Natural killer cell treated with Interleukin-12 subunit alpha and Interleukin-12 subunit beta and Interleukin-15 and Interleukin-18, amount 100 ng/mL, for 72 hours (primary cell): ENCODE measurements around the gene ZNF462. TPM values are rescaled to one million over a fixed set of nuclear protein-coding genes. Genes with fewer than 3 reads are reported as not detected.

Experiments used
- ATAC-seq, 2 donors: fragments of 150-1000 bp; cut with Tn5 transposase in 1 of 2; sonication (Bioruptor Pico), chemical (Tn5 transposase) in 1 of 2; 2 replicates each; pipeline ENCODE4 v1.10.0; 2021
- DNase-seq: peaks from one replicate; pipeline ENCODE4 v3.0.0; 2022; ENCODE audit warnings: low spot score
- H3K27ac Mint-ChIP-seq, 2 donors: 1 replicate in 1 of 2; 2 replicates in 1 of 2; pipeline ENCODE4 v1.8.0; 2022; ENCODE audit warnings: mixed read lengths in 2 of 2, mild to moderate bottlenecking in 1 of 2, moderate library complexity in 1 of 2
- H3K27me3 Mint-ChIP-seq, 2 donors: 1 replicate in 1 of 2; 2 replicates in 1 of 2; pipeline ENCODE4 v1.8.0; 2022; ENCODE audit warnings: mixed read lengths in 2 of 2
- H3K36me3 Mint-ChIP-seq: one replicate; pipeline ENCODE4 v1.8.0; 2022; ENCODE audit warnings: mixed read lengths
- H3K4me1 Mint-ChIP-seq, 2 donors: 1 replicate in 1 of 2; 2 replicates in 1 of 2; pipeline ENCODE4 v1.8.0; 2022; ENCODE audit warnings: low read depth in 2 of 2, mixed read lengths in 2 of 2, mild to moderate bottlenecking in 1 of 2
- H3K4me3 Mint-ChIP-seq: one replicate; pipeline ENCODE4 v1.8.0; 2022; ENCODE audit warnings: mixed read lengths
- H3K9me3 Mint-ChIP-seq: 2 replicates; pipeline ENCODE4 v1.8.0; 2022; ENCODE audit warnings: mixed read lengths
- total RNA-seq, 2 donors: library from RNA; stranded (reverse); gene quantifications; one replicate each; pipeline ENCODE4 v1.2.3, GENCODE V29; 2022

ZNF462 gene
- total RNA-seq, 2 donors from 2014 or later: 0.31 TPM; not detected in 1

DNA sequence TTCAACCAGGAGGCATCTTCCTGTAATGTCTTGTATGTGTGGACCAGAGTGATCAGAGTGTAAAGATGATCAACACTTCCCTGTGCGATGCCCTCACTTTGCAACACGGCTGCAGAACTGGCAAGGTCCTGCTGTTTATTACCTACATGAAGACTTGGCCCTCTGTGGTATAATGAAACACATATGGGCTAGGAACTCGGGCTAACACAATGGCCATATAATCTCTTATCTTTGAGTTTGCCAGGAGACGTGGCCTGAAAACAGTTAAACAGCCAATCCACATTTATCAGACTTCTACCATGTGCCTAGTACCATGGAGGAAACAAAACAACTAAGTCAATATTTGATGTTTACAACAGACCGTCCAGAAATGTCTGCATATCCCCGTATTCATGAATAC lies 145.5 kb downstream of the ZNF462 start:
- ATAC-seq (no peak), DNase-seq (no peak)
- no peak overlapping the region for H3K4me3 Mint-ChIP-seq
- H3K27me3 Mint-ChIP-seq: peaks cover 13 to 17% of the 10 kb centered on the region in 2 donors
- no peaks in the 10 kb centered on the region for H3K9me3 Mint-ChIP-seq
- H3K36me3 Mint-ChIP-seq: no peaks in the 10 kb centered on the region
- no peak overlapping the region for H3K27ac Mint-ChIP-seq
- no peaks in the 10 kb centered on the region for H3K4me1 Mint-ChIP-seq

DNA sequence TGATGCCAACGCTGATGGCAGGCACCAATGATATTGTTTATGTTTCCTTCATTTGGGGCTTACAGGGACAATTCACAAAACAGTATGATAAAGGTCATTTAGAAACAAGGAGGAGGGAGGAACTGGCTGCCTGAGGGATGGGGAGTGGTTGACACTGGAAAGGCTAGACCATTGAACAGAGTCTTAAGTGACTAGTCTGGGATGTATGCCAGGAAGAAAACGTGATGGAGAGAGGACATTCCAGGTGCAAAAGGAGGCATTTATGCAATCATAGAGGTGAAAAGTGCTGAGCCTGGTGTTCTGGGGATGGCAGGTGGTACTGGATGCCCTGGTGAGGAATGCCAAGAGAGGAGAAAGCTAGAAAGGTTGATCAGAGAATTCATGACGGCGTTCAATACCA lies 153.4 kb downstream of the ZNF462 start:
- no peak overlapping the region for H3K4me3 Mint-ChIP-seq
- no peaks in the 10 kb centered on the region for H3K4me1 Mint-ChIP-seq
- ATAC-seq (no peak), DNase-seq (no peak)
- peaks cover 5% of the 10 kb centered on the region for H3K36me3 Mint-ChIP-seq
- H3K27ac Mint-ChIP-seq: no peak overlapping the region
- peaks cover 4 to 16% of the 10 kb centered on the region in 2 donors for H3K27me3 Mint-ChIP-seq
- H3K9me3 Mint-ChIP-seq: peaks cover 5% of the 10 kb centered on the region

DNA sequence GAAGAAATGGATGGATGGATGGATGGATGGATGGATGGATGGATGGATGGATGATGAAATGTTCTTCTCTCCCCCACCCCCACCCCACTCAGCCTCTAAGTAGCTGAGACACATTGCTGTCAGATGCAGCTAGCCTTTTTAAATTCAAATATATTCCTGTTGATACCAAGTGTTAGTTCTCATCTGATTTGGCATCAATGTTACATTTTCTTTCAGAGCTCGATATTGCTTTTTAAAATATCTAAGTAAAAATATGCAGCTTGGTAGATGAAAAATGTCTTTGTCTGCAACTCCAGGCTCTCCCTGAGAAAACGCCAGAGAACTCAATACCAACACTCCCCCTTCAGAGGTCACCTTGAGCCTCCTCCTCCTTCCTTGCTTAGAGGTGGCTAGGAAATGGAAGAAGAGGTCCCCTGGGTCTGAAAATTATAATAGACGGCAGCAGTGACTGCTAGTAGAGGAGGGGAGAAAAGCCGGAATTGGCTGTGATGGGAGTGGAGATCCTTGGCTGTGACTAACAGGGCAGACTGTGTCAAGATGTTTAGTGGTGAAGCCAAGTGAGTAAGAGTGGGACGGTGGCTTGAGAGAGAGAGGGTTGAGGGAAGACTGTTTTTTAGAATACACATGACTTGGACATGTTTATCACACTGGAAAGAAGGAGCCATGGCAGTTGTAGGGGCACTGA lies 156.0 kb downstream of the ZNF462 start:
- H3K4me1 Mint-ChIP-seq: peaks cover 2 to 3% of the 10 kb centered on the region in 2 donors
- peaks cover 4 to 8% of the 10 kb centered on the region in 2 donors for H3K27me3 Mint-ChIP-seq
- H3K9me3 Mint-ChIP-seq: peaks cover 5% of the 10 kb centered on the region
- no peak overlapping the region for H3K27ac Mint-ChIP-seq
- ATAC-seq (no peak), DNase-seq (no peak)
- no peak overlapping the region for H3K4me3 Mint-ChIP-seq
- peaks cover 5% of the 10 kb centered on the region for H3K36me3 Mint-ChIP-seq

DNA sequence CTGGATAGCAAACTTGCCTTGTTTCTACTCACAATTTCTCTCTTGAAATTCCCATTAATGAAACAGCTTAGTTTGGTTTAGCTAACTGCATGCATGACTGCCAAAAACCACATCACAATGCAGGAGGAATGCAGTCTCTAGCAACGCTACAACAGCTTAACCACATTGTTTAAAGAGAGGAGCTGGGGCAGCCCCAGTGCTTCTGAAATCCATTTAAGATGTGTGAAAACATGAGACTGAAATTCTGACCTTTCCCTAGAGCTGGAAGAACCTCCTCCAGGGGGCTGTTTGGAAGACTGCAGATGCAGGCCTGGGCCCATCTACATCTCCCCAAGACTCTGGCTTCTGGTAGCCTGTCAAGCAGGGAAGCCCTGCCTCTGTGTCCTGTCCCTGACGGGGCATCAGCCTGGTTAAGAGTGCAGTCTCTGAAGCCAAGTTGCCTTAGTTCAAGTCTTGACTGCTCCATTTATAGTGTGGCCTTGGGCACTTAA lies 157.1 kb downstream of the ZNF462 start:
- H3K27ac Mint-ChIP-seq: no peak overlapping the region
- H3K4me3 Mint-ChIP-seq: no peak overlapping the region
- no peak for DNase-seq
- peaks cover 5% of the 10 kb centered on the region for H3K9me3 Mint-ChIP-seq
- peaks cover 5% of the 10 kb centered on the region for H3K36me3 Mint-ChIP-seq
- no peak for ATAC-seq
- H3K4me1 Mint-ChIP-seq: peaks cover 8 to 10% of the 10 kb centered on the region in 2 donors
- H3K27me3 Mint-ChIP-seq: peaks cover 4 to 8% of the 10 kb centered on the region in 2 donors

DNA sequence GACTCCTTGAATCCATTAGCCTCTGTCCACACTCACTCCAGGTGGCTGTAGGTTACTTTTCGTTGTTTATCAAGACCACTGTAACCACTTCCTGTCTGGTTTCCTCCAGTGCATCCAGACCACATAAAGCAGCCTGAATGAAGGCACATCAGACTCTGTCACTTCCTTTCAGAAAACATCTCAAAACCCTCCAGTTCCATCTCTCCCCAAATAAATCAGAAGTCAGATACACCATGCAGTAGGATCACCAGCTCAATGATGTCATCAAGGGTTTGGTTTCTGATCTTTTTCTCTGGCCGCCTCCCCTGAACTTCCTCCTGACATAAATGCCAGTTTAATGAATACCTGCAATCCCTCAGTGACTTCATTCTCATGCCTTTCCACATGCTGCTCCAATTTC lies 161.2 kb downstream of the ZNF462 start:
- Mint-ChIP-seq H3K9me3 (no peaks in the 10 kb centered on the region), H3K27me3 (no peaks in the 10 kb centered on the region), H3K4me3 (no peak overlapping the region), H3K27ac (no peak overlapping the region), H3K36me3 (no peaks in the 10 kb centered on the region), H3K4me1 (peaks cover 8 to 10% of the 10 kb centered on the region in 2 donors)
- no peak for DNase-seq
- ATAC-seq: peak; percentile 20 to 48

DNA sequence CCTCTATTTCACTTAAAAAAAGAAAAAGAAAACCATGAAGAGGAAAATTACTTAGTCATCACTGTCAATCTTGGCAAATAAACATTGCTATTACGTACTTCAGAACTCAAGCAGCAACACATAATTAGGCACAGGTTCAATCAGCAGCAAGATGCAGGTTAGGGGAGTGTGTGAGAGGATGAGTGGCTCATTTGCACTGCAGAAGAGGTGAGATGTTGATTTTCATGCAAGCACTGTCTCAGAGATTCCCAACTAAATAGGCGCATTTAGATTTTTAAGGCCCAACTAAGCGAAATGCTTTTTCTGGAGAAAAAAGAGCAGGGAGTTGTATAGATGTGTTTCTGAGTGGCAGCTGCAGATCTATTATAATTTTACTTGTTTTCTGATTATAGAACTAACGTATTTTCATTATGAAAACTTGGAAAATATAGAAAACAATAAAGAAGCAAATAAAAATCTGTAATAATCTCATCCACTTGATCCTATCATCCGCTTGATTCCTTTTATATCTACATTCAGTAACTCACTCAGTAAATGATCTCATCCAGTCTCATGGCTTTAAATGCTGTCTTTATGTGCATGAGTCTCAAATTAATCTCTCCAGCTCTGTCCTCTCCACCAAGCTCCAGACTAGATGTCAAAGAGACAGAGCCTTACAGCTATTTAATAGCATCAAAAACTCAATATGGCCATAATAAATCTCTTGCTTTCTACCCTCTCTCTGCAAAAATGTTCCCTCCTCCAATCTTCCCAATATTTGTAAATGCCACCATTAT lies 162.5 kb downstream of the ZNF462 start:
- no peaks in the 10 kb centered on the region for H3K36me3 Mint-ChIP-seq
- no peak overlapping the region for H3K4me3 Mint-ChIP-seq
- peaks cover 2% of the 10 kb centered on the region for H3K9me3 Mint-ChIP-seq
- DNase-seq (no peak), ATAC-seq (no peak)
- no peak overlapping the region for H3K27ac Mint-ChIP-seq
- peaks cover 0 to 2% of the 10 kb centered on the region in 2 donors for H3K27me3 Mint-ChIP-seq
- H3K4me1 Mint-ChIP-seq: peaks cover 8 to 10% of the 10 kb centered on the region in 2 donors

DNA sequence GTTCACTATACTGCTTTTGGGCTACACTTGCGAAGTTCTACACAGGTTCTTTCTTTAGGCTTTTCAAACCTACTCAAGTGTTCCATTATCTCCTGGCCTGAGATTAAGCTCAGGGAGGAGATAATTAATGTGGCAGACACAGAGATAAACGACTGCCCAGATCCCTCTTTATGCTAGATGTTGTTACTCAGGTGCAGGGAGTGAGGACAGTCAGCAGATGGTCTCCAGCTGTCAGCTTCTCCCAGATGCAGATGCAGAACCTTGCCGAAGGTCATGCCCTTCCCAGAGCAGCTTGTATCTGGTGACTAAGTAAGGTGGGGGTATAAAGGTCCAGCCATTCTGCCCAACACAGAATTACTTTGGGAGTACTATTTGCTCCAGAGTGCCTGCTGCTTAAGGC lies 166.2 kb downstream of the ZNF462 start:
- H3K9me3 Mint-ChIP-seq: peaks cover 5% of the 10 kb centered on the region
- DNase-seq (no peak), ATAC-seq (no peak)
- peaks cover 9 to 11% of the 10 kb centered on the region in 2 donors for H3K27me3 Mint-ChIP-seq
- no peak overlapping the region for H3K4me3 Mint-ChIP-seq
- H3K36me3 Mint-ChIP-seq: no peaks in the 10 kb centered on the region
- peaks cover 5 to 6% of the 10 kb centered on the region in 2 donors for H3K4me1 Mint-ChIP-seq
- H3K27ac Mint-ChIP-seq: no peak overlapping the region

DNA sequence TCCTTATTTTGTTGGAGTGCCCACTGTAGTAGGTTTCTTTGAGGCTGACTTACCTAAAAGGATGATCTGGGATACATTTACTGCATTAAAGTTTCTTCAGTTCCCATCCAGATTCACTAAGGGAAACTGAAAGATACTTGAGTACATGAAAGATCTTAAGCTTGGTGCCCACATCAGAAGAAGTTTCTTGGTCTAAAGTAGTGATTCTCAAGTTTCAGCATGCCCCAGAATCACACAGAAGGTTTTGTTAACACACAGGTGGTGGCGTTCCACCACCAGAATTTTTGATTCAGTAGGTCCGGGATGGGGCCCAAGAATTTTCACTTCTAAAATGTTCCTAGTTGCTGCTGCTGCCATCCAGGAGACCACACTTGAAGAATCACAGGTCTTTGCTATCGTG lies 171.0 kb downstream of the ZNF462 start:
- Mint-ChIP-seq H3K27me3 (peaks cover 15 to 27% of the 10 kb centered on the region in 2 donors), H3K27ac (no peak overlapping the region), H3K4me3 (no peak overlapping the region), H3K4me1 (no peaks in the 10 kb centered on the region), H3K36me3 (no peaks in the 10 kb centered on the region), H3K9me3 (peaks cover 9% of the 10 kb centered on the region)
- DNase-seq (no peak), ATAC-seq (no peak)

DNA sequence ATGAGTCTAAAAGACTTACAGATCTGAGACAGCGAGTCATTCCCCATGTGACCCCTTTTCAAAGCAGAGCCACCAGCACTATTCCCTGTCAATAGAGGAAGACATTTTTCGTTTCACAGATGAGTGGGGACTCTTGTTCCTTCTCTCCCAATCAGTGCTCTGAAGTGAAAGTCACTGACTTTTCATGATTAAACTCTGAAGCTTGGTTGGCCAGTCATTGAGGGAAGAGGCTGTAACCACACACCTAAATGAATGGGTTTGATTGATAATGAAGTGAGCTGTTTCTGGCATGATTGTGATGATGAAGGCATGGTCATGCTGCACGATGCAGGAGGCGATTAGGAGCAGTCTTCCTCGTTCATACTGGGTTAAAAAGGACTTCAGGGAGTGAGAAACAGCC lies 171.9 kb downstream of the ZNF462 start:
- H3K9me3 Mint-ChIP-seq: peaks cover 6% of the 10 kb centered on the region
- no peaks in the 10 kb centered on the region for H3K36me3 Mint-ChIP-seq
- peaks cover 13 to 30% of the 10 kb centered on the region in 2 donors for H3K27me3 Mint-ChIP-seq
- no peak overlapping the region for H3K4me3 Mint-ChIP-seq
- DNase-seq (no peak), ATAC-seq (no peak)
- H3K4me1 Mint-ChIP-seq: no peaks in the 10 kb centered on the region
- no peak overlapping the region for H3K27ac Mint-ChIP-seq

DNA sequence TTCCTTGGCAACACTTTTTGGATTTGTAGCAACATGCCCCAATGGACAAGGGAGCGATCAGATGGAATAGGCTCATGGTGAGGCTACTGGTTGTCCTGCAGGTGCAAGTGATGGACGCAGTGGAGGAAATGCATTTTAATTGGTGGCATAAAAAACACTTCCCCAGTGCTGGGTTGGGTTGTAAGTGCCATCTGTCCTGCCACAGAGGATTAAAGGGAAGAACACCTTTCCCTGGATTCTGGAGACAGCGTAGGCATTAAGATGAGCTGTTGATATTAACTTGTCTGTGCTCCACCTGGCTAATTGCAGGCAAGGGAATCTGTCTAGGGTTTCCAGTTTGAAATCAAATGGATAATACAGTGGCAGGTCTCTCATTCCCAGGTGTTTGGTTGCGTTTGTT lies 173.4 kb downstream of the ZNF462 start:
- Mint-ChIP-seq H3K27me3 (peaks cover 21 to 32% of the 10 kb centered on the region in 2 donors), H3K4me3 (no peak overlapping the region), H3K9me3 (peaks cover 6% of the 10 kb centered on the region), H3K36me3 (no peaks in the 10 kb centered on the region), H3K4me1 (no peaks in the 10 kb centered on the region), H3K27ac (no peak overlapping the region)
- ATAC-seq (no peak), DNase-seq (no peak)

DNA sequence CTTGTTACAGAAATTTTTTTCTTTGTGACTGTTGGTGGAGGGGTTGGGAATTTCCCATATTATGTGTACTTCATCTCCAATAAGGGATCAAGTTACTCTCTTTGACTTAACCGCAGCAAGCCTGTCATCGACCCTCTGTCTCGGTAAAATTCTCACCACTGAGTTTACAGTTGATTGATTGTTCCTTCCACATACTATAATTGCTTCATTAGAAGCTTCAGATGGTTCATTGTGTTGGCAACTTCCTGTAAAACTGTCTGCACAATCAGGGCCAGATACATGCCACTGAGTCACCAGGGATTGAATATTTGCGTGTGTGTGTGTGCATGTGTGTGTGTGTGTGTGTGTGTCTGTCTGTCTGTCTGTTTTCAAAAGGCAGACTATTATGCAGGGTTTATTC lies 176.6 kb downstream of the ZNF462 start:
- ATAC-seq (no peak), DNase-seq (no peak)
- no peaks in the 10 kb centered on the region for H3K36me3 Mint-ChIP-seq
- H3K4me3 Mint-ChIP-seq: no peak overlapping the region
- H3K27me3 Mint-ChIP-seq: peaks cover 12 to 23% of the 10 kb centered on the region in 2 donors
- H3K27ac Mint-ChIP-seq: no peak overlapping the region
- peaks cover under 1% of the 10 kb centered on the region for H3K9me3 Mint-ChIP-seq
- no peaks in the 10 kb centered on the region for H3K4me1 Mint-ChIP-seq

DNA sequence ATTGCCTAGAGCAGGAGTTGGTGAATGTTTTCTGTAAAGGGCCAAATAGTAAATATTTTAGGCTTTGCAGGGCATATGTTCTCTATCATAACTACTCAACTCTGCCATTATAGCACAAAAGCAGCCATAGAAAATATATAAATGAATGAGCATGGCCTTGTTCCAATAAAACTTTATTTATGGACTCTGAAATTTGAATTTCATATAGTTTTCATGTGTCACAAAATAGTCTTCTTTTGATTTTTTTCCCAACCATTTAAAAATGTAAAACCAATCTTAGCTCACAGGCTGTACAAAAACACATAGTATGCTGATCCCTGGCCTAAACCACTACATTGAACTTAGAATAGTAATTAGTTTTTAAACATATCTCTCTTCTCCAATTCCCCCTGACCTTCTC lies 179.6 kb downstream of the ZNF462 start:
- H3K4me3 Mint-ChIP-seq: no peak overlapping the region
- H3K27me3 Mint-ChIP-seq: peaks cover 8 to 18% of the 10 kb centered on the region in 2 donors
- no peak overlapping the region for H3K27ac Mint-ChIP-seq
- no peaks in the 10 kb centered on the region for H3K36me3 Mint-ChIP-seq
- ATAC-seq: no peak
- H3K4me1 Mint-ChIP-seq: no peaks in the 10 kb centered on the region
- H3K9me3 Mint-ChIP-seq: no peaks in the 10 kb centered on the region
- no peak for DNase-seq

DNA sequence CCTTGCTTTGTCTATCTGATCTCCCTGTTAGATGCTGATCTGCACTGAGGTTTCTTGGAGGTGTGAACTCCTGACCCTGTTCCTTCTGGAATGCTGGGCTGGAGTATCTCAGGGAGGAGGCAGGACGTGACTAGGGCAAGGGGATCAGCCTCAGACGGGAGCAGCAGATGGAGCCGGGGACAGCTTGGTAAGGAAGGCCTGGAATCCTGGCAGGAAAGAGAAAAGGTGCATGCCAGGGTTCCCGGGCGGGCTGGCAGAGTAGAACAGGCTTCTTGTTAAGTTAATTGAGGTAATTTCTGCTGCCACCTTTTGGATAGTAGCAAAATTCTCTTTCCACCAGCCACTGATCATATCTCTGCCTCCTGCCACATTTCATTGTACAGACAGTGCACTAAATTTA lies 180.9 kb downstream of the ZNF462 start:
- Mint-ChIP-seq H3K36me3 (no peaks in the 10 kb centered on the region), H3K27ac (no peak overlapping the region), H3K9me3 (no peaks in the 10 kb centered on the region), H3K4me3 (no peak overlapping the region), H3K27me3 (peaks cover 10 to 12% of the 10 kb centered on the region in 2 donors), H3K4me1 (no peaks in the 10 kb centered on the region)
- no peak for ATAC-seq
- DNase-seq: no peak

DNA sequence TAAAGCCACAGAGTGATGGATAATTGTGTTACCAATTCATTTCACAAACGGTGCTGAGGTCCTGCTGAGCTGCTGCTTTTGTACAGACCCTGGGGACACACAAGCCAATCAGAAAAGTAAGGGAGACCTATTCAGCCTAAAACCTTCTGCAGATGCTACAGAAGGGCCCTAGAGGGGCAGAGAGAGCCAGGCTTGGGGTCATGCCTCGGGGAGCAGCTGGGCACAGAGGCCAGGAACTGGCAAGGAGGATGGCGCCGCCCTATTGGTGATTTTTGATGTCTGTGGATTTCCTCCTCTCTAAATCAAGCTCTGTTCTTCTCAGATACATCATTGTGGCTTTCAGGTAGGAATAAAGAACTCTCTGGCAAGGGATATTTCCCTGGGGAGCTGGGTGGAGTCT lies 181.9 kb downstream of the ZNF462 start:
- no peak for ATAC-seq
- H3K4me3 Mint-ChIP-seq: no peak overlapping the region

More for the DNA sequence above, 181.9 kb downstream of the ZNF462 start:
- no peaks in the 10 kb centered on the region for H3K9me3 Mint-ChIP-seq
- DNase-seq: no peak
- H3K27ac Mint-ChIP-seq: no peak overlapping the region
- H3K27me3 Mint-ChIP-seq: peaks cover 8 to 10% of the 10 kb centered on the region in 2 donors
- H3K4me1 Mint-ChIP-seq: no peaks in the 10 kb centered on the region
- H3K36me3 Mint-ChIP-seq: no peaks in the 10 kb centered on the region
